ENCODE results near the gene RNF144A.

The RNF144A gene

GRCh38 chr2:7007846-7008741 lies 90.9 kb downstream of the RNF144A start:
- DNase-seq (ENCODE audit: low read depth) = no peak

DNA sequence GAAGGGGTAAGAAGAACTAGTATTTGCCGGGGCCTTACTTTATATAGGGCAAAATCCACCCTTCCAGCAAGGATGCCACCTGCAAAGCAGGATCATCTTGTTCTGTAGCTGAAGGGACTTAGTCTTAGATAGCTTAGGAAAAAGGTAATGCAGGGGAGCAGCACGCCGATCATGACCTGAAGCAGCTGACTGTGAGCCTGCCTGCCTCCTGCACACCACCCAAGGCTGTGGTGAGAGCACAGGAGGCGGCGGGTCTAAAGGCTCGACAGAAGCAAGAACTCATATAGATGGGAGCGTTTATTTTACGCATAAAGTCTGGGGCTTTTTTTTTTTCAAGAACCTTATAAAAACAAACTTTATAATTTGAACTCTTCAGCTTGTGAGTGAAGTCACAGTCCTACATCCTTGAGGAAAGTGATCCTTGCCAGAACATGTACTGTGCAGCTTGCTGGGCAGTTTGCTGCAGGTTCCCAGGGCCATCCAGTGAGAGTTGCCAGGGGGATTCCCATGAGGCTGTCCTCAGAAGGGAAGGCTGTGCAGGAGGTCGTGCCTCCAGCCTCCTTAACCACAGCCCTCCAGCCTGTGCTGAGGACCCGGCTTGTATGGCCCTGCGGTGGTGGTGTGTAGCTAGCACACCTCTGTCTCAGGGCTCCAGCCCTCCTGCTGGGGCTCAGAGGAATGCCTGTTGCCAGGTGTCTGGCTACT lies 92.1 kb downstream of the RNF144A start:
- DNase-seq (ENCODE audit: low read depth) = no peak

DNA sequence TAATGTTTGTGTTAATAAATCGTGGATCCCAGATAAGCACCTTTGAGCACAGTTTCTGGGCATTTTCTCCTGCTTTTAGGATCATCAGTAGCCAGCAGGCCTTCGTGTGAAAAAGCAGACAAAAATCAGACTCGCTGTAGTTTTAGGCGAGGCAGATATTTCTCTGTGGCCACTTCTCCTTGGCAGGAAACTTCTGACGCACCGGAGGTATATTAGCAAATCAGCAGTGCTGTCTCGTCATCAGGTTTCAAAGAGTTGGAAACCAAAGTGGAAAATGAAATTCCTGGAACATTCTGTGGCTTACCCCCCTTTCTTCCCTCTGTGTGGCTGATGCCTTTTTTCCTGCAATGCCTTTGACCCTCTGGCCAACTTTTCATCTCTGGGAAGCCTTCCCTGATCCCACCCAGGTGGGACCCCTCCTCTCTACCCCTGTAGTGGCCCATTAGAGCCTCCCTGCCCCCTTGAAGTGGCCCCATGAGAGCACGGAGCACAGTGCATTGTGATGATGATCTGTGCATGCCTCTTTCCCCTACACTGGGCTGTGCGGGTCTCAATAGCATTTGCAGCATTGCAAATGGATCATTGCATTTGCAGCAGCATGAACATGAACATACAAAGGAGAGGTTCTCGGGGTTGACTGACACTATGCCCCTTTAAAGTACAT lies 93.3 kb downstream of the RNF144A start:
- no peak for DNase-seq (ENCODE audit: low read depth)

DNA sequence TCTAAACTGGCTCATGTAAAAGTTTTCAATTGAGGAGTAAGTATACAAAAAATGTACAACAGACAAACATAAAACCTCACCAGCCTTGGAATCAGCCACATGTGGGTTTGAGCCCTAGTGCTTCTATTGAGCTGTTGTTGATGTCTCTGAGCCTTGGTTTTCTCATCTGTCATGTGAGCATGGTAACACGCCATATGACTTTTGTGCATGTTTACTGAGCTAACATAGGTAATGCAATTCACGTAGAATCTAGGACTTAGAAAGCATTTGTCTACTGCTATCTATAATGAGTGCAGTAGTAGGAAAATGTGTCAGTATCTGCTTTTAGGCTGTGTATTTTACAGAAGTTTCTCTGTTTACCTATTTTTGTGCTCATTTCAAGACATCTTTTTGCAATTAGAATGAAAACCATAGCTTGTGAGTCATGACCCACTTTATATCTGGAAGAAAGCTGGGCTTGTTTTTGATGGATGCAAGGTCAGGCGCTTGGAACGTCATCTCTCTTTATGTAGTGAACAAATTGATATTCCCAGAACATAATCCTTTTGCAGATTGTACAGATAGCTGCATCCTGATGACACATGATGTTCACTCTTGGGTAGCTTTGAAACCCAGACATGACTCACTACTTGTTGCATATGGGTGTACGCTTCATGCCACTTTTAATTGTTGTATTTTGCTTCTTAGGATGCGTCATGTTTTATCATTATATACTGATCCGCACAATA lies 94.3 kb downstream of the RNF144A start:
- DNase-seq (ENCODE audit: low read depth) = no peak

DNA sequence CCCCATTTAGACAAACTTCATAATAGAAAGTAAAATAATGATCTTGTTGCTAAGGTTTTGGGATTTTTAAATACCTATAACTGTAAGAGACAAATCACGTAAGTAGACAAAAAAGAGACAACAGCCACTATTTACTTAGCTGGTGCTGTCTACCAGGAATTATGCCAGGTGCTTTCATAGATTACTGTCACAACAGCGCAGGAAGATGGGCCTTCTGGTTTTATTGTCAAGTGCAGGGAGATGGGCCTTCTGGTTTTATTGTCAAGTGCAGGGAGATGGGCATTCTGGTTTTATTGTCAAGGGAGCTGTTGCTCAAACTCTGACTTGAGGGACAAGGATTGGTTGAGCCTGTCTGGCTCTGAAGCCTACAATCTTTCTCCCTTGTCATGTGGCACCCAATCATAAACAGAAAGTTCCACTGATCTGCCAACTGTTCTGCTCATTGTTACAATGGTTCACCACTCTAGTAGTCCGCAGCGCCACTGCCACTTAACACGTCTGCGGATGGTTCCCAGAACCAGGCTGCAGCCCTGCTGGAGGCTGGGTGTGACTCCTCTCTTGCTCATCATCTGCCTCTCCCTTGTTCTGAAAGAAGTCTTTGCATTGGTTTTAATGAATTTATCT lies 95.0 kb downstream of the RNF144A start:
- DNase-seq (ENCODE audit: low read depth) = no peak

DNA sequence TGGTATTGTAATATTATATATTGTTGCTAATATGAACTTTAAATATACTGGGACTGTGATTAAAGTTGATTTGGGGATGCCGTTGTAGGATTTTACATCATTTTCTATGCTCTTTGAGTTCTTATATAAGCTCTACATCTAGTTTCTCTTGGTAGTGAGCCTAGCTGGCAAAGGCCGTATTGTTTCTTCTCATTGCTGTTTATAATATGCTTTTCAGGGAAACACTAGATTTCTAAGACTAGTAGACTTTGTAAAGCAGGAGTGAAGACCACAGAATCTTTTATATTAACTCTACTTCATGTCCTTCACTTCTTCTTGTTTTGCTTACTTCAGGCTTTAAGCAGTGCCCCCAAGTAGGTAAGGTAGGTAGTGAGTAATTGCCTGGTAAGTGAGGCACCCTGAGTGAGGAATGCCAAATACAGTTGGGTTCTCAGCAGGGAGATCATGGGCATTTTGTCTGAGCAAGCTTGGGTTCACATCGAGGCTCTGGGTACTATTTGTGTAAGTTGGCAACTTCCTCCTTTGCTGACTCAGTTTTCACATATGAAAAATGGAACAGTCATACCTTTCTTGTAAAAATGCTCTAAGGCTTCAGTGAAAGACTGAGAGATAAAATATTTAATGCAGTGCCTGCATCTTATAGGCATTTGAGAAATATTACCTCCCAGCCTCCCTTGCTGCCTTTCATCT lies 96.4 kb downstream of the RNF144A start:
- no peak for DNase-seq (ENCODE audit: low read depth)

DNA sequence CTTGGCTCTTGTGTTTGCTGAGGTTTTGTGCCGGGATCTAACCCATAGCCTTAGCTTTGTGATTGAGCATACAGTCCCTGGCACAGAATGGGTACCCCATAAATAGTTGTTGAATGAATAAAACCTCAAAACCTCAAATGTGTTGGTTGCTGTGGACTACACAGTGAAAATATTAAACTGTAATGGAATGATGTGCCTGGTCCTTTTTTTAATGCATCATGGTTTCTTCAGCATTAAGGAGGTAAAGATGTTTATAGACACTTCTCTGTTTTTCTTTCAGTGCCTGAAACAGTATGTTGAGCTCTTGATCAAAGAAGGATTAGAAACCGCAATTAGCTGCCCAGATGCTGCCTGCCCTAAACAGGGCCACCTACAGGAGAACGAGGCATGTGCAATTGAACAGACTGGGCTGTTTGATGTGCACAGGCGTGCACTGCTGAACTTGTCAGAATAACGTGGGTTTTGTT lies 97.0 kb downstream of the RNF144A start:
- no peak for DNase-seq (ENCODE audit: low read depth)

DNA sequence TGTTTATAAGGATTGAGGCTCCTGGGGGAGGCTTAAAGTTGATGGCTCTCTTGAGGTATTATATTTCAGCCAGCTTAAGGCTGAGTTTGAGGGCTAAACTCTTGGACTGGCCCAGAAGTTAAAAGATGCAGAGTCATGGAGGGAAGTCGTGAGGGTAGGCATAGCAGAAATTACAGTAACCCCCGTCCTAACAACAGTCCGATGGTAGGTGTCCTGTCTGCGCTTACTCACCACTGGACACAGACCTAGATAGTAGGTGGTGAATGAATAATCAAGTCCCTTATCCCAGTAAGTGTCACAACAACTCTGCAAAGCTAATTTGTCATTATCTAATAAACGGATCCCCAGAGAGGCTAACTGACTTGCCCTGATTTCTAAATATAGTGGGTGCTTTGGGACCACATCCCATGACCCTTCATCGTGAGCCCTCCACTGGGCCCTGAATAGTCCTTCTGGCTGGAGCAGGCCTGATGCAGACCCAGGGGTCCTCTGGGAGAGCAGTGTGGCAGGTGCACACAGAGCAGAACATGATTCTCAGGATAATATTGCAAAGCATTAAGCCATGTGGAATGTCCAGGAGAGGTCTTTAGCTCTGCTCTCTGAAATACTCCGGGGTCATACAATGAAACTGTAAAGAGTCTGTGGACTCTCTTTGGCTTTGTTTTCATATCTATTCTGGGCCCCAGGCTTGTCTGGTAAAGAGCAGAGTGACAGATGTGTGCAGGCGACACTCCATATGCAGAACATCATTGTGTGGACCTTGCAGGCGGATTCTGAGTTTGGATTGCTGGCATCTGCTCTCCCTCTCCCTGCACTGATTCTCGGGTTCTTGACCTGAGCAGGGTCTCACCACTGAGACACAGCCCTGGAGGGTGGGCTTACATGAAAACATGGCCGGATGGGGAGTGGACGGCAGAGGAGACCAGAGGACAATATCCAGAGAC lies 98.1 kb downstream of the RNF144A start:
- no peak for DNase-seq (ENCODE audit: low read depth)

- DNase-seq (ENCODE audit: low read depth) = no peak
Measured at GRCh38 chr2:7016148-7016547, 98.9 kb downstream of the RNF144A start.

- no peak for DNase-seq (ENCODE audit: low read depth)
Measured at GRCh38 chr2:7016601-7017211, 99.5 kb downstream of the RNF144A start.

DNA sequence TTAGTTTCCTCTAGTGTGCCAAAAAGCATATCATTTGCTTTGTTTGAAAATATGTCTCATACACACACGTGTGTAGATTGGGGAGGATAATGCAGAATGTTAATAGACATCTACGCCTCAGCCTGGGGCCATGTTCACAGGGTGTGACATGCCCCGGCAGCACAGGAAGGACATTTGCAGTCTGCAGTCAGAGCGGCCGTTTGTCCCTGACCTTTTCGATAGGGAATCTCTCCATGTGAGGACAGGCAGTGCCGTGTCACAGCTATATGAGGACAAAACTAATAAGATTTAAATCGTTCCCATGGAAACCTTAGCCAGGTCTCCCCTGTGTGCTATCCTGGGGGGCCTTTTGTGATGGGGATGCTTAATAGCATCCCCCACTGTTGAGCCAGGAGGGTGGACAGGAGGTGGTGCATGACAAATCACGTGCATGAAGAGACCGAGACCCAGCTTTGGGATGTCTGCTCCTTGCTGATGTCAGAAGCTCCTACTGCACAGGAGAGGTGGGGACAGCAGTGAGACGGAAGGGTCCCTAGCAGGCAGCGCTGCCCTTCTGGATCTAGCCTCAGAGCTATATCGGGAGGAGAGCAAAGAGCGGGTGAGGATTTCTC lies 100.6 kb downstream of the RNF144A start:
- DNase-seq (ENCODE audit: low read depth) = no peak

DNA sequence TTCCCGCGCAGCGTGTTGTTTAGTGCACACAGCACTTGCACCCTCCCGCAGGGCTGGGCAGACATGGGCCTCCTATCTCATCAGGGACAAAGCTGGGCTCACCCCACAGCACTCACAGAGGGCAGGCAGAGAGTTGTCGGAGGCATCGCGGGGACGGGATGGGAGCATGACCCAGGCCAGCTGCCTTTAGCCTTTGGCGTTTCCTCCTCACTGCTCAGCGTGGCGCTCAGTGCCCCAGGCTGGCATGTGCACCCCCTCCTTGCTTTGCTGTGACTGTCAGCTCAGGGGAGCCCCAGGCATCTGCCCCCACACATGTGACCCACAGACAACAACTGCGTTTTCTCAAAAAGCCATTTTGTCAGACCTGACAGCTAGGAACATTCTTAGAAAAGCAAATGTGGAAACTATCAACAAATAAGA lies 101.1 kb downstream of the RNF144A start:
- no peak for DNase-seq (ENCODE audit: low read depth)

GRCh38 chr2:7018767-7019166 lies 101.6 kb downstream of the RNF144A start:
- DNase-seq (ENCODE audit: low read depth) = no peak

DNA sequence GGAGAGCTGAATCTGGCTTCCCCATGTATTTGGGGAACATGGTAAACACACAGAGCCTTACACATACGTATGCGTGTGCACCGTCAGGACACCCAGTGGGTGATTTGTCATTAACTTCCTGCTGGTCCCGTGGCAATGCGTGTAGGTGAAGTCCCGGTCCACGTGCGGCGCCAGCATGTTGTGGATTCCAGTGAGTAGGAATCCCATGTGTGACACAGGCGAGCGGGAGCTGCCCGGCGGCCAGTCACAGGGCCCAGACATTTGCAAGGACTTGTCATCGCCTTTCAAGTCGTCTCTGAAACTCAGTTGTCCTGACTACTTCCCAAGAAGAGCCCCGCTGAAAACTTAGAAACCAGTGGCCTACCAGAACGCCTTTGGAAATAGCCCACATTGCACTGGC lies 102.0 kb downstream of the RNF144A start:
- DNase-seq (ENCODE audit: low read depth) = no peak

DNA sequence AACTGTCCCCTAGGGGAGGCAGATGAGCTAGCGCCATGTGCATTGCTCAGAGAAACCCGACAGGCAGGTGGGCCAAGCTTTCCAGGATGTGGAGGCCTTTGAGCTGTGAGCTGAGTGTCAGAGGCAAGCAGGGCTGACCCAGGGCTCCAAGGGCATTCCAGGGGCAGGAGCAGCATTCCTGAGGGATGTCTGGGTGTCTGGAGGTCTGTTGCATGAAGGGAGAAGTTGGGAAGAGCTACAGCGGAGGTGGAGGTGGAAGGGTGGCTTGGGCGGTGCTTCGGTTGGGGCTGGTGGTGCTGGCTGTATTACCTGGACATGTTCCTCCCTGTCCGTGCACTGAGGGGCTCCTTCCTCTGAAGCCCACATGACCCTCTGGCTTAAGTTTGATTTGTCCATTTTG lies 102.8 kb downstream of the RNF144A start:
- DNase-seq (ENCODE audit: low read depth) = no peak

GRCh38 chr2:7020468-7020867 lies 103.3 kb downstream of the RNF144A start:
- DNase-seq (ENCODE audit: low read depth) = no peak

DNA sequence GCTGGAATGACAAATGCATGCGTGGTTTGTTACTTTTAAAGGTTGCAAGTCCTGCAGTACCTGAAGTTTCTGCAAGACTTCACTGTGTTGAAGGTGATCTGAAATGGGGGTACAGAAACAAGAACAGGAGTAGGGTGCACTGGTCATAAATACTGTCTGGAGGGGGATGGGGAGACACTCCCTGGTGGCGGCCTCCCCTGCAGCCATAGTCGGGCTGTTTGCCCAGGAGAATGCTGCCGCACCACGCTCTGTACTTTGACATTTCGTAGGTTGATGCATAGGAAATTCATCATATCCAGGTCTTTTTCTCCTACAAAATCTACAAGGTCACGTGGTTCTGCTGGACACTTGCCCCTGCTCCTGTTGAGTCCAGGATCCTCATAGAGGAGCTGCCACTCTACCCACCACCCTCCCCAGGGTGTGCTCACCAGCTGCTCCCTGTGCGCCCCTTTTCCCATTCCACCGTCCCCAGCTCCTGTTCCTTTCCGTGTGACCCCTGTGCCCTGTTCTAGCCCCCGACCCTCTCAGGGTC lies 103.8 kb downstream of the RNF144A start:
- no peak for DNase-seq (ENCODE audit: low read depth)

DNA sequence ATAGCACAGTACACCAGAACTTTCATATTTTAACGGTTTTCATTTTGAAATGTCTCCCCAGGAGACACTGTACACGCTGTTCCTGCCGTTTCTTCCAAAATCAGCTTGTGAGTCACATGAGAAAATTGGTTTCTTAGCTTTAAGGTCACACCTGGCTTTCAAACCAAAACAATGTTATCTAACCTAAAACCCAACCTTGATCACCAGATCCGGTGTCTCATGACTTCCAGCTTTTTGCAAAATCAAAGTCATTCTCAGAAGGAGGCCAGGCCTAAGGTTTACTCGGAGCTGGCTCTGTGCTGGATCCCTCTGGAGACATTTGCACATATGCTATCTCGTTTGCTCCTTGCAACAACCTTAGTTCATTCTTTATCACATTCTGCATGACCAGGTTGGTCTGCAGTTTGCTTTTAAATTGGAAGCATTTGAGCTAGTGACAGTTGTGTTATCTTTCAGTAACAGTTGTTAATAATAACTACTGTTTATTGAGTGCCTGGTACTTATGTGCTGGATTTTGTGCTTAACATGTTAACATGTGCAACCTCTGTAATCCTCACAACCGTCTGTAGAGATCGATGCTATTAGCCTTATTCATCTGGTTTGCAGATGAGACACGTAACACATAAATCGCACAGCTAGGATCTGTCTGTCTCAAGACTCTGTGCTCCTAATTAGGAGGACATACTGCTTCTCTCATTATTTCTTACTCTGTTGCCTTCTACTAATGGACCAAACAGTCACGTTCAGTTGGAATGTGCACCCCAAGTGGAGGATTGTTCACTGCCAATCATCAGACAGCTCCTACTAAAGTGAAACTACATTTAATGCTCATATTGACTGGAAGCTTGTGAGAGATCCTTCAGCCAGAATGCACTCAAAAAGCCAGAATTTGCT lies 105.5 kb downstream of the RNF144A start:
- DNase-seq (ENCODE audit: low read depth) = no peak
